Measurements from ENCODE around the gene TNFRSF18.
A peak's percentile ranks its signal among the peaks of the same experiment; 100 is the strongest.
"Not testable (repeated sequence)": the region's sequence is repeated elsewhere in the genome, so short reads cannot be mapped to it uniquely, and the experiment has no call there.

The TNFRSF18 gene

GRCh38 chr1:1196431-1197187, 9.8 kb downstream of the TNFRSF18 start:
- no peak for DNase-seq

- not testable (repeated sequence) for DNase-seq
These were observed 10.7 kb downstream of the TNFRSF18 start for GRCh38 chr1:1195726-1196125.

GRCh38 chr1:1194723-1195122, 11.7 kb downstream of the TNFRSF18 start:
- no peak for DNase-seq

- no peak for DNase-seq
These were observed 14.7 kb downstream of the TNFRSF18 start for GRCh38 chr1:1191734-1192133.

GRCh38 chr1:1189111-1189510, 17.3 kb downstream of the TNFRSF18 start:
- DNase-seq = no peak

- no peak for DNase-seq
These were observed 18.5 kb downstream of the TNFRSF18 start for GRCh38 chr1:1187938-1188337.

- no peak for DNase-seq
These were observed 21.2 kb downstream of the TNFRSF18 start for GRCh38 chr1:1185101-1185765.

GRCh38 chr1:1183833-1184775, 22.3 kb downstream of the TNFRSF18 start:
- no peak for DNase-seq

- DNase-seq = no peak
These were observed 23.1 kb downstream of the TNFRSF18 start for GRCh38 chr1:1183221-1183747.

- no peak for DNase-seq
These were observed 23.7 kb downstream of the TNFRSF18 start for GRCh38 chr1:1182491-1183220.

- DNase-seq = no peak
These were observed 24.4 kb downstream of the TNFRSF18 start for GRCh38 chr1:1181938-1182410.

- no peak for DNase-seq
These were observed 25.1 kb downstream of the TNFRSF18 start for GRCh38 chr1:1181129-1181937.

- DNase-seq = no peak
These were observed 26.2 kb downstream of the TNFRSF18 start for GRCh38 chr1:1179983-1180861.

GRCh38 chr1:1179346-1179982, 26.9 kb downstream of the TNFRSF18 start:
- DNase-seq = no peak

GRCh38 chr1:1178794-1179331, 27.5 kb downstream of the TNFRSF18 start:
- no peak for DNase-seq

- DNase-seq = no peak
These were observed 28.8 kb downstream of the TNFRSF18 start for GRCh38 chr1:1177452-1178206.

GRCh38 chr1:1176931-1177330, 29.5 kb downstream of the TNFRSF18 start:
- DNase-seq = no peak

- peak; percentile 69 for DNase-seq
These were observed 30.2 kb downstream of the TNFRSF18 start for GRCh38 chr1:1176063-1176761.
